H9 (cell line): ENCODE measurements around the gene RIMBP2. TPM values are rescaled to one million over a fixed set of nuclear protein-coding genes. Genes with fewer than 3 reads are reported as not detected.

Experiments used
- DNase-seq: peaks from one replicate; pipeline ENCODE4 v3.0.0-alpha.2; 2017
- H2AFZ ChIP-seq: one replicate; pipeline ENCODE4 v1.6.1; 2013; ENCODE audit warnings: mild to moderate bottlenecking, low read length, control low read depth, moderate library complexity
- H2AK5ac ChIP-seq: 2 replicates; pipeline ENCODE4 v1.6.1; 2013; ENCODE audit warnings: low read length, control low read depth, mixed read lengths; ENCODE audit not compliant: insufficient read length
- H2BK120ac ChIP-seq: one replicate; pipeline ENCODE4 v1.6.1; 2013; ENCODE audit warnings: low read depth, mild to moderate bottlenecking, low read length, control low read depth, inconsistent platforms; ENCODE audit not compliant: poor library complexity, severe bottlenecking
- H2BK12ac ChIP-seq: 2 replicates; pipeline ENCODE4 v1.6.1; 2013; ENCODE audit warnings: low read length, control low read depth, mixed read lengths, low read depth; ENCODE audit not compliant: insufficient read length
- H2BK15ac ChIP-seq: 2 replicates; pipeline ENCODE4 v1.6.1; 2013; ENCODE audit warnings: low read depth, low read length, control low read depth
- H2BK20ac ChIP-seq: one replicate; pipeline ENCODE4 v1.6.1; 2013; ENCODE audit warnings: low read depth, mild to moderate bottlenecking, low read length, control low read depth, inconsistent platforms; ENCODE audit not compliant: poor library complexity, severe bottlenecking
- H2BK5ac ChIP-seq: 2 replicates; pipeline ENCODE4 v1.6.1; 2013; ENCODE audit warnings: low read length, control low read depth, mixed read lengths; ENCODE audit not compliant: insufficient read length
- H3K14ac ChIP-seq: 2 replicates; pipeline ENCODE4 v1.6.1; 2013; ENCODE audit warnings: low read length, control low read depth; ENCODE audit not compliant: insufficient read depth
- H3K18ac ChIP-seq: 2 replicates; pipeline ENCODE4 v1.6.1; 2013; ENCODE audit warnings: low read depth, mild to moderate bottlenecking, mixed read lengths, low read length, control low read depth; ENCODE audit not compliant: insufficient read length
- H3K23ac ChIP-seq: 2 replicates; pipeline ENCODE4 v1.6.1; 2013; ENCODE audit warnings: low read length, control low read depth, mixed read lengths, low read depth; ENCODE audit not compliant: insufficient read length
- H3K23me2 ChIP-seq: 2 replicates; pipeline ENCODE4 v1.6.1; 2013; ENCODE audit warnings: low read depth, mild to moderate bottlenecking, mixed read lengths, low read length, control low read depth; ENCODE audit not compliant: insufficient read length, poor library complexity, severe bottlenecking
- H3K27ac ChIP-seq: 2 replicates; pipeline ENCODE4 v1.5.1; 2013; ENCODE audit warnings: low read length, control low read depth, mixed read lengths, low read depth; ENCODE audit not compliant: insufficient read length
- H3K27me3 ChIP-seq: 2 replicates; pipeline ENCODE4 v1.6.1; 2013; ENCODE audit warnings: low read length, control low read depth, inconsistent platforms; ENCODE audit not compliant: insufficient read depth
- H3K4ac ChIP-seq: 2 replicates; pipeline ENCODE4 v1.6.1; 2013; ENCODE audit warnings: low read depth, mild to moderate bottlenecking, control low read depth, inconsistent platforms, low read length, moderate library complexity
- H3K4me1 ChIP-seq: 2 replicates; pipeline ENCODE4 v1.6.1; 2013; ENCODE audit warnings: low read length, control low read depth, inconsistent platforms; ENCODE audit not compliant: insufficient read depth
- H3K4me2 ChIP-seq: 2 replicates; pipeline ENCODE4 v1.6.1; 2013; ENCODE audit warnings: low read length, control low read depth, mixed read lengths; ENCODE audit not compliant: insufficient read length, insufficient read depth
- H3K56ac ChIP-seq: 2 replicates; pipeline ENCODE4 v1.6.1; 2013; ENCODE audit warnings: low read depth, mild to moderate bottlenecking, mixed read lengths, low read length, control low read depth; ENCODE audit not compliant: insufficient read length
- H3K79me1 ChIP-seq: 2 replicates; pipeline ENCODE4 v1.6.1; 2013; ENCODE audit warnings: low read depth, mild to moderate bottlenecking, moderate library complexity, low read length, control low read depth, inconsistent platforms; ENCODE audit not compliant: insufficient read depth, poor library complexity, severe bottlenecking
- H3K79me2 ChIP-seq: 2 replicates; pipeline ENCODE4 v1.6.1; 2013; ENCODE audit warnings: low read length, control low read depth, inconsistent platforms; ENCODE audit not compliant: insufficient read depth
- H3K9ac ChIP-seq: 2 replicates; pipeline ENCODE4 v1.6.1; 2013; ENCODE audit warnings: low read length, control low read depth, mixed read lengths; ENCODE audit not compliant: insufficient read length; ENCODE audit errors: extremely low read depth
- H3K9me3 ChIP-seq: one replicate; pipeline ENCODE4 v1.6.1; 2013; ENCODE audit warnings: low read depth, low read length, inconsistent platforms; ENCODE audit not compliant: control insufficient read depth
- H3T11ph ChIP-seq: one replicate; pipeline ENCODE4 v1.6.1; 2013; ENCODE audit warnings: mild to moderate bottlenecking, low read length, control low read depth, inconsistent platforms
- H4K20me1 ChIP-seq: one replicate; pipeline ENCODE4 v1.6.1; 2013; ENCODE audit not compliant: control insufficient read depth, insufficient read length, insufficient read depth
- H4K5ac ChIP-seq: 2 replicates; pipeline ENCODE4 v1.6.1; 2013; ENCODE audit warnings: low read depth, mild to moderate bottlenecking, mixed read lengths, low read length, control low read depth; ENCODE audit not compliant: insufficient read length
- H4K8ac ChIP-seq: replicated peaks from 2 replicates; pipeline ENCODE4 v1.6.1; 2013; ENCODE audit warnings: low read length, control low read depth, mixed read lengths, low read depth; ENCODE audit not compliant: insufficient read length
- H4K91ac ChIP-seq: 2 replicates; pipeline ENCODE4 v1.6.1; 2013; ENCODE audit warnings: low read depth, mild to moderate bottlenecking, moderate library complexity, mixed read lengths, low read length, control low read depth; ENCODE audit not compliant: insufficient read length
- H3K27ac Mint-ChIP-seq, 3 experiments: 2 replicates in 2 of 3; 3 replicates in 1 of 3; pipeline ENCODE4 v1.8.0; 2020 to 2021; ENCODE audit warnings: mixed read lengths in 3 of 3, mild to moderate bottlenecking in 1 of 3, moderate library complexity in 1 of 3
- H3K27me3 Mint-ChIP-seq: 2 replicates; pipeline ENCODE4 v1.8.0; 2021; ENCODE audit warnings: low read depth, mild to moderate bottlenecking, moderate library complexity, mixed read lengths
- H3K36me3 Mint-ChIP-seq, 3 experiments: 2 replicates in 2 of 3; 3 replicates in 1 of 3; pipeline ENCODE4 v1.8.0; 2020 to 2021; ENCODE audit warnings: low read depth in 3 of 3, mixed read lengths in 3 of 3; ENCODE audit not compliant: insufficient read depth in 1 of 3
- H3K4me1 Mint-ChIP-seq, 2 experiments: 2 replicates each; pipeline ENCODE4 v1.8.0; 2020; ENCODE audit warnings: mixed read lengths in 2 of 2
- H3K4me3 Mint-ChIP-seq, 2 experiments: 2 replicates in 1 of 2; 3 replicates in 1 of 2; pipeline ENCODE4 v1.8.0; 2020 to 2021; ENCODE audit warnings: mild to moderate bottlenecking in 2 of 2, mixed read lengths in 2 of 2, moderate library complexity in 1 of 2
- H3K9me3 Mint-ChIP-seq, 2 experiments: 2 replicates in 1 of 2; 3 replicates in 1 of 2; pipeline ENCODE4 v1.8.0; 2020; ENCODE audit warnings: mild to moderate bottlenecking in 2 of 2, mixed read lengths in 2 of 2, moderate library complexity in 1 of 2
- CTCF ChIP-seq: fragments of 200-600 bp; sonication (generic); conservative IDR thresholded peaks from 3 replicates; pipeline ENCODE4 v1.8.0; 2021; ENCODE audit warnings: antibody characterized with exemption, mild to moderate bottlenecking
- WGBS: extraction: QIAGEN DNeasy Blood & Tissue Kit; methylation state at CpG from one replicate; pipeline ENCODE4 v1.1.7; 2013; ENCODE audit warnings: missing lambda C conversion rate, low lambda C conversion rate, mixed read lengths; ENCODE audit not compliant: insufficient read length; ENCODE audit errors: extremely low coverage; 5-methylcytosine and 5-hydroxymethylcytosine counted together
- total RNA-seq: library from RNA; stranded (reverse); gene quantifications from 2 replicates; pipeline ENCODE4 v1.2.1, GENCODE V29; 2021

RIMBP2 gene
- total RNA-seq, 1 experiment from 2014 or later = 0.70 TPM

GRCh38 chr12:130671556-130671955 is 44.5 kb downstream of the RIMBP2 start:
- Histone ChIP-seq H3K4me1 (no peaks in the 10 kb centered on the region), H2BK5ac (no peak overlapping the region), H3K4me2 (no peak overlapping the region), H3K27ac (no peak overlapping the region), H2BK15ac (no peak overlapping the region), H2BK120ac (no peak overlapping the region), H2BK20ac (no peak overlapping the region), H4K5ac (no peak overlapping the region), H4K8ac (no peak overlapping the region), H3K56ac (no peak overlapping the region), H2BK12ac (no peak overlapping the region), H3K18ac (no peak overlapping the region), H3K4ac (no peak overlapping the region), H3K23ac (no peak overlapping the region), H3K27me3 (no peaks in the 10 kb centered on the region), H3K79me1 (no peaks in the 10 kb centered on the region), H4K20me1 (no peaks in the 10 kb centered on the region), H3T11ph (no peak overlapping the region), H4K91ac (no peak overlapping the region), H3K79me2 (no peaks in the 10 kb centered on the region), H2AFZ (no peak overlapping the region), H3K14ac (no peak overlapping the region), H3K9ac (no peak overlapping the region), H3K9me3 (peaks cover 15% of the 10 kb centered on the region), H2AK5ac (no peak overlapping the region), H3K23me2 (no peaks in the 10 kb centered on the region)
- DNase-seq = no peak
- no peak overlapping the region for H3K27ac Mint-ChIP-seq
- H3K4me1 Mint-ChIP-seq = 0 out of 4 replicates have a peak, but pooled peaks cover 0 to 4% of the 10 kb centered on the region in 2 experiments
- H3K36me3 Mint-ChIP-seq = peaks cover 3 to 15% (median 6%) of the 10 kb centered on the region in 3 experiments; a peak in 6 of 7 replicates
- no peak for TF ChIP-seq CTCF
- H3K27me3 Mint-ChIP-seq = peaks cover 14% of the 10 kb centered on the region
- WGBS = no CpG with 5 or more reads among the region's 5 CpGs
- no peak overlapping the region for H3K4me3 Mint-ChIP-seq
- peaks cover 22 to 27% of the 10 kb centered on the region in 2 experiments for H3K9me3 Mint-ChIP-seq
